ENCODE results near the gene ELP4.
"Not testable (repeated sequence)": the region's sequence is repeated elsewhere in the genome, so short reads cannot be mapped to it uniquely, and the experiment has no call there.

The ELP4 gene

DNA sequence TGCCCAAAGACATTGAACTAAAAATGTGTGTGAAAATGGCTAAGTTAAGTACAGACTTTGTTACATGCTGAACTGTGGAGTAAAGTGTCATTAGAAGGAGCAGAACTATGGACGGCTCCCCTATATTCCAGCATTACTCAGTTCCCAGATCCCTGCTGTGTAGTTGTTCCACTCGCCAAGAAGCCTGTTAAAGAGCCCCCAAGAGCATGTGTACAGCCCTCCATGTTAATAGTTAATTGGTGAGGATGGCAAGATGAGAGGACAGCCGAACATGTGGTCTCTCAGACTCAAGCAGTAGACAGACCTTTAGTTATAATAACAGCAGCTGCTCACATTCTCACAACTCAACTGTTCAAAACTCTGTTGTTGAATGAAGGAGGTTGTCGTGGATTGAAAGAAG lies 127.4 kb downstream of the ELP4 start:
- FAIRE-seq (no peak), DNase-seq (ENCODE audit: extremely low spot score, insufficient read length, low read depth) (no peak)

DNA sequence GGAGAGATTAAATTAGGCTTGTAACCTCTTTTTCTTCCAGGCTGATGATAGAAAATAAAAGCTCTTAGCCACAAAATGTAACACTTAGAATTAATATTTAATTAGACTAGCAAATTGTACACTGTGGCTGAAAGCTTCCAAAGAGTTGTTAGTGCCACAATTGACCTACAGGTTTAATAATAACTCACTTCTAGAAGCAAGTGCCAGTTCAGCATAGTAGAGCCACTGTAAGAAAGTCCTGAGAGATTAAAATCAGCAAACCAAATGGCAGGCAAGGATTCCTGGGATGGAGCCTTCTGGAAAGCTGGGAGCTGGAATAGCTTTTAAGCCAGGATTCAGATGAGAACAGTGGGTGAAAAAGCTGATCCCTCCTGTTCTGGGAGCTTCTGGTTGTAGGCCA lies 131.0 kb downstream of the ELP4 start:
- no peak for DNase-seq (ENCODE audit: extremely low spot score, insufficient read length, low read depth)
- FAIRE-seq = no peak

DNA sequence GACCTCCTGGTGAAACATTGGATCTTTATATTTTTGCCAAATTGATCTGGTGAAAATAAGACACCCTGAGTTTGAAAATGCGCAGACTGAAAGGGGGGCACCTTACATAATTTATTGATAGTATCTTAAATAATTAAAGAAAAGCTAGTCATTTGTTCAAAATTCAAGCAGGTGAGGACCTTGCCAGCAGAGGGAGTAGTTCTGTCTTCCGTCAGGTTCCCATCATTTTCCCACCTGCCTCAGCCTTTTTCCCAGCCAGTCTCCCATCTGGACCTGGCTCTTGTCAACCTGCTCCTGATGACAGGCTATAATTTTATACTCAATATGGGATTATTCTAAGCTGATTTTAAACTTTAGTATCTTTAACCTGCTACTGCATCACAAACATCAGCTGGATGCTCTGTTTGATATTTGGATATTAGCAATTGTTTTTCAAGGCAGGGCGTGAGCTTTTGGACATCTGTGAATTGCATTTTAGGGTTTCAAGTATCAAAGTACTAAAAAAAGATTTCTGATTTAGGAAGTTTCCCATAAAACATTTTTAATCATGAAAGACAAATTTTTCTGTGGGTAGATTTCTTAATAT lies 132.0 kb downstream of the ELP4 start:
- FAIRE-seq = no peak
- DNase-seq (ENCODE audit: extremely low spot score, insufficient read length, low read depth) = no peak

DNA sequence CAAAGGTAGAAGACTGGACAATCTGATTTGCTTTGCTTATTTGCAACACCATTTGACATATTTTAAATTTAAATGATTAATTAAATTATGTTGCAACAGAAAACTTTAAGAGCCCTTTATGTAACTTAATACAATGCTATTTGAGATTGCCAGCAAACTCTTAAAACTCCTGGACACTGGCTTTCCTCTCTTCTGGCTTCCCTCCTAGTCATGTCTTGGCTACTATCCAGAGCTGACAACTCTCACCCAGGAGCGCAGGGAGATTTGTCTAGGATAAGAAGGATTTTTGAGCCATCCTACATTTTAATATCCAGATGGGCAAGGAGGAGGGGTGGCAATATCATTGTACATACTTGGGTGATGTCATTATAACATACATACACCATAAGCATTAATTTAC lies 134.3 kb downstream of the ELP4 start:
- DNase-seq (ENCODE audit: extremely low spot score, insufficient read length, low read depth) = no peak
- no peak for FAIRE-seq

DNA sequence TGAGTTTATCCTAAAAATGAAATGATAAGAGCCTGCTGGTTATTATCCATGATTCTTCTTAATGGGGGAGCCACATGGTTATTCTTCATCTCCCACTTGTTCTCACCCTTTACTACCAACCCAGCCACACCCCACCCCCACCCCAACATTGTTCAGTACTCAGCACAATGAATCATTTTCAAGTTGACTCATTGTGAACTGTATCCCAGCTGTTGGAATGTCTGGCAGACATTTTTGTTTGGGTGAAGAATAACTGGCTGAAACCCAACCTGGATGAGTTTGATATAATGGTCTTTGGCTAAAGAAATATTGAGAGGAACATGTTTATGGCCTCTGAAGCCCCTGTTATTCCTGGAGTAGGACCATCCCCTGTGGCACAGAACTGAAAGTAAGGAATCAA lies 136.2 kb downstream of the ELP4 start:
- DNase-seq (ENCODE audit: extremely low spot score, insufficient read length, low read depth) (no peak), FAIRE-seq (no peak)

DNA sequence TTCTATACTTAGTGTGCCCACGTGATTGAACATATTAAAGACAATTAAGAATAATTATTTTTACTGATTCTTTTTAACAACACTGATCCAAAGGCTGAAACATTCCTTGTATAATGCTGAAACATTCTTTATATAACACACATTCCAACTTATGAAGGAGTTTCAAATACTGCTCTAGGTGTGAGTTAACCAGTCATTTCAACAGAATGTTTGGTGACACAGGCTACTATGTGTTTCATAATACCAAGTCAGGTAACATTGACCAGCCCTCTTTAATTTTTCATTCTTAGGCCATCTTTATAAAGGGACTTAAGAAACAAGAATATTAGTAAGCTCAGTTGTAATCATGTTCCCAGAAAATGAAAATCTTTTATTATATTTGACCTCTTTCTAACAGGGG lies 136.6 kb downstream of the ELP4 start:
- no peak for DNase-seq (ENCODE audit: extremely low spot score, insufficient read length, low read depth)
- FAIRE-seq = no peak

DNA sequence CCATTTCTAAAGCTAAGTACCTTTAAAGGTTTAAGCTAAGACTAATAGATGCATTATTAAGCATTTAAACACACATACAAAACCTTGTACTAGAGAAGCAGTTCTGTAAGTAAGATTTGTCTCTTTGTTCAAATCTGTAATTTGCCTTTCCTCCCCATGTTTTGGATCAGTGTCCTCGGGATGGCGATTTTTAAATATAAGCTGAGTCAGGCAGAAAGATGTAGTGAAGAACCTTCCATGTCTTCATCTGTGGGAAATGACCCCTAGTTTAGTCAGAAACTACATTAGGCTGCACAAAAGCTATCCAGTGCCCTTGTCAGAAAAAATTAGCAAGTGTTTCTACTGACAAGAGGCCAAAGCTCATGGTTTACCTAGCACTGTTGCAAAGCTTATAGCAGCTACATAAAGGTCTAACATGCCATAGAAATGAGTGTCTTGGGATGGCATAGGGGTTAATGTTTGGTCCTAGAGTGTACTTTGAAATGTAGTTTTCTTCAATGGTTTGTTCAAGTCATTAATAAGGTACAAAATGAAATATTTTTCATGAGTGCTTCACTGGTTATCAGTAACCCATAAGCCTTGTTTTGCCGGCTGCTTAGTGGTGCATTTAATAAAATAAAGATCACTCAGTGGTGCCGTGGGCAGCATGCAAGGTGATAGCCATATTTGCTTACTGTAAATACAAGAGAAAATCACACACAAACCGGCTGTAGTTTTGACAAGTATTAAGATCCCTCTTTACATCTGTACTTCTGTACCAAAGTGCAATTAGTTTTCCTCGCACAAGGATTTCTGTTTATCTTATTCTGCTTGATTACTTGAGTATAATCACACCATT lies 139.8 kb downstream of the ELP4 start:
- no peak for DNase-seq (ENCODE audit: extremely low spot score, insufficient read length, low read depth)
- no peak for FAIRE-seq

DNA sequence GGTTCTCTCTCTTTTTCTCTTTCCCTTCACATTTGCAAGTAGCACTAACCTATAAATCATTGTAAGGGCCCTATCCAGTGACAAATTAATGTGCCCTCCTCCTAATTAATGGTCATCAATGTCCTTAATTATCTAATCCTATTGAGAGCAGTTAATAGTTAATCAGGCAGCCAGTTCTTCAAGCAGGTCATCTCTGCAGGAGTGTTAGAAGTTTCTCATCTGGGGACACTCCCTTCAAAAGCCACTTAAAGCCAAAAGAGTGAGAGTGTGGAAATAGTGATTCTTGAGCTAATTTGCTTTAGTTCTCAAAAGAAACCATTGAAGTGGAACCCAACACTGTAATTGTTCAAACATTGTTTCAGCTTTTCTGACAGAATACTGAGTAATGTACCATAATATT lies 141.6 kb downstream of the ELP4 start:
- no peak for DNase-seq (ENCODE audit: extremely low spot score, insufficient read length, low read depth)
- FAIRE-seq = no peak

DNA sequence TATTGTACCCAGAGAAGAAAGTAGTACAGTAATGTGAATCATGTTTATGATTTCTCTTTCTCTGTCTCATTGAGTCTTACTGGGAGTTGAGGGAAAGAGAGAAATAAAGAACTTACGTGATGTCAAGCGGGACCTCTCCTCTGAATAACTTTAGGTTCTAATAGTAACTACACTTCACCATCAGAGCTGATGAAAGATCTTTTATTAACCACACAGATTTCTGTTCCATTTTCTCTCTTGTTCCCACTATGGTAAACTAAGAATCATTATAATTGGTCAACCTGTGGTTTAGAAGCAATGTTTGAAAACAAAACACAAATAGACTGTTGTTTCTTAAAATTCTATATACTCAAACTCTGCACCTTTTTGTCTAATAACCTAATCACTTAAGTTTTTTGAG lies 142.3 kb downstream of the ELP4 start:
- no peak for FAIRE-seq
- no peak for DNase-seq (ENCODE audit: extremely low spot score, insufficient read length, low read depth)

DNA sequence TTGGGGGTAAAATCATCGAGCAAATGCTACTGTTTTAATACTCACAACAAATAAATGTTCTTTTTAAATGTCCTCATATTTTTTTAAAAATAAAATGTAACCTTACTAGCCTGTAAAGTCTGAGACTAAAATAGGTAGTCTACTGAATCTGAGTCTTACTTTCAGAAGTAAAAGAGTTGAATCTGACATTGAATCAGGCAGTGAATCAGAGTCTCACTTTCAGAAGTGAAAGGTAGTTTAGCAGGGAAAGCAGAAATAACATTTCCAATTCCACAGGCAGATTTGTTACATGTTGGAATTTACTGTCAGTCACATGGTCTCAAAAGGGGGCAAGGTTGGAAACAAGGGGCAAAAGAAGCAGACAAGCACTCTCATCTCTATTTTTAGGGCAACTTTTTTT lies 143.0 kb downstream of the ELP4 start:
- DNase-seq (ENCODE audit: extremely low spot score, insufficient read length, low read depth) (no peak), FAIRE-seq (no peak)

DNA sequence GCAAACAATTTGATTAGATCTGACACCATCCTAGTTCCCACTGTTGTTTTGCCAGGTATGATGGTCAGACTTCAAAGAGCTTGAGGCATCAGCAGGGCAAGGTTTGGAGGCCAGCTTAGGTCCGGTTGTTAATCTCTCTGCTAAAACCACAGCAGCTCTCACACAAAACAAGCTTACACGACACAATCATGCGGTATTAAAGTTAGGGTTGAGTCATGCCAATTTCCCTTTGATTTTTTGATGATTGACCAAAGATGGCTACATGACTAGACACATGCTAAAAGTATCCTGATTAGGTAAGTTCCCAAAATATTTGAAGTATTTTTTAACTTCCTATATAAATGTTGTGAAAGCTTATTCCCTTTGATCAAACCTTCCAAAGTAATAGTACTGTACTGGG lies 145.9 kb downstream of the ELP4 start:
- DNase-seq (ENCODE audit: extremely low spot score, insufficient read length, low read depth) = no peak
- FAIRE-seq = no peak

DNA sequence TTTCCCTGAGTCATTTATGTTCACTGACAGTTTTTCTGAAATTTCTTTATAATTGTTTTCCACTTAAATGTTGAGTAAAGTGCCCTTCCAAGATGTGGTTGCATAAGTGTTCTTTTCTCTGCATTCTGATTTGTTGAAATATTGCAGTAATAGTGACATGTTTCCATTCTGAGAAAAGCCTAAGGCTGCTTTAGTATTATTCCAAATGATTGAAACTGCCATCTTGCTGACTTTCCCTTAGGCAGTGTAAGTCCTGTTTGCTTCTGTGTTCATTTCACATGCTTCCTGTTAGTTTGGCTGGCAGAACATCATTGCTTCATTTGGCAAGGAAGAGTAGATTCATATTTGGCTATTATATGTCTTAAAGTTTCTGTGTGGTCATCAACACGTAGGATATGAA lies 146.5 kb downstream of the ELP4 start:
- DNase-seq (ENCODE audit: extremely low spot score, insufficient read length, low read depth) = no peak
- FAIRE-seq = no peak

DNA sequence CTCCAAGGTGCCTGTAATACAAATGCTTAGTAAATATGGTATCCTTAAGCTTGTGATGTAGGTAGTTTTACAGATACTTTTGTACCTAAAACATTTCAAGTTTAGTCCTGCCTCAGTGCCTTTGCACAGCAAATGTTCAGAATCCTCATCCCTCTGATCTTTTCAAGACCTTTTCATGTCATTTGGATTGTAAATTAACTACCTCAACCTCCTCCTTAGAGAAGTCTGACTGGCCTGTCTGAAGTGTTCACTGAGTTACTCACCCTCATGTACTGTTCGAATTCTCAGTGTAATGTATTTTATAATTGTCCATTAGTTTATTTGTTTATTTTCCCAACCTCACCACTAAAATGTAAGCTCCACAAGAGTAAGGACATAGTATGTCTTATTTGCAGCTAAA lies 147.5 kb downstream of the ELP4 start:
- FAIRE-seq (no peak), DNase-seq (ENCODE audit: extremely low spot score, insufficient read length, low read depth) (no peak)

DNA sequence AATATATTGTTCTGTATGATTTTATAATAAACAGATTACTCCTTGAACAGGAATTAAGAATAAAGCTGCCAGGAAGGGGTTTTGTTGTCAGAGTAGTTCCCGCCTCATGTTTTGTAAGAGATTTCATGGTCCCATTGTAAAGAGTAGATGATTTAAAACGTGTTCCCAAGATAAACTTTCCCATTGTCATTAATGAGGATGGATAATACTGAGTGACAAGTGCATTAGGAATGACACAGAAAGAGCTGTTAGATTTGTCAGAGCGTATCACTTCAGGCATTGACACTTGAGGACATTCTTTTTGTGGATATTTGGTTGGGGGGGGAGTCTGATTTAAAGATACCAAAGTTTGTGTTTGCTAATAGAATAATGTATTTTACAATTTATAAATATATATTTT lies 154.6 kb downstream of the ELP4 start:
- no peak for FAIRE-seq

DNA sequence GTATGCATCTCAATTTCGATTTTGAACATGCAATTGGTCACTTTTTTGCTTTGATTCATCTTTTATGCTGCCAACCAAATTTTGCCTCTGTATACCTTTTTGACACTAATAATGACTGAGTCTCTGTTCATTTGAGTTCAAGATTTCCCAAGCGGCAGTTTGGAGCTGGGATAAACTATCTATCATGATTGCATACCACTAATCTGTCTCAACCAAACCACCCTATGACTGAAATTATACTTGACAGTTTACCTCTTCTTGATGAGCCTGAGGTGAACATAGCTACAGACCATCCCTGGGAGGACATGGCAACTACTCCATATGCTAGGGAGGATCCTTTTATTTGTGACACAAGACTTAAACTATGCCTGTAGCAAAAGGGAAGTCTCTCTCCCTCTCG lies 155.4 kb downstream of the ELP4 start:
- DNase-seq (ENCODE audit: extremely low spot score, insufficient read length, low read depth) (no peak), FAIRE-seq (no peak)

More for the DNA sequence above, 154.6 kb downstream of the ELP4 start:
- no peak for DNase-seq (ENCODE audit: extremely low spot score, insufficient read length, low read depth)

DNA sequence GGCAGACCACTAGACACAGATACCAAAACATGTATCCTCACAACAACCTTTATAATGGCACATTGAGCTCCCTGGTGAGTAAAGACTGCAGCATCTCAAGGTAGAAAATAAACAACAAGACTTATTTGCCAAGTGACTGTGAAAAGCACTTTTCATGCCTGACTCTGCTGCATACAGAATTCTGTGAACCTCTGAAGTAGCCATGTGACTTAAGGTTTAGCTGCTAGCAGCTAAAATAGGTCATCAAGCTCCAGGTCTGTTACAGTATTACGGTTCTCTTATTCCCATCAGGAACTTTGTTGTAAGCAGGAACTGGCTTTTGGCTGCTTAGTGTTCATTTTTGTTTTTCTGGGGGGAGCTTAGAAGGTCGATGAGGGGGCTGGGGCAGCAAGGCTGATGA lies 162.1 kb downstream of the ELP4 start:
- DNase-seq (ENCODE audit: extremely low spot score, insufficient read length, low read depth) (no peak), FAIRE-seq (no peak)

DNA sequence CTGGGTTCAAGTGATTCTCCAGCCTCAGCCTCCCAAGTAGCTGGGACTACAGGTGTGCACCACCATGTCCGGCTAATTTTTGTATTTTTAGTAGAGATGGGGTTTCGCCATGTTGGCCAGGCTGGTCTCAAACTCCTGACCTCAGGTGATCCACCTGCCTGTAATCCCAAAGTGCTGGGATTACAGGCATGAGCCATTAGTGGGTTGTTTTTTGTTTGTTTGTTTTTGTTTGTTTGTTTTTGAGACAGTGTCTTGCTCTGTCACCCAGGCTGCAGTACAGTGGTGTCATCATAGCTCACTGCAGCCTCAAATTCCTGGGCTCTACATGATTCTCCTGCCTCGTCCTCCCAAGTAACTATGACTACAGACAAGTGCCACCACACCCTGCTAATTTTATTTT lies 163.5 kb downstream of the ELP4 start:
- DNase-seq (ENCODE audit: extremely low spot score, insufficient read length, low read depth); FAIRE-seq: not testable (repeated sequence)

DNA sequence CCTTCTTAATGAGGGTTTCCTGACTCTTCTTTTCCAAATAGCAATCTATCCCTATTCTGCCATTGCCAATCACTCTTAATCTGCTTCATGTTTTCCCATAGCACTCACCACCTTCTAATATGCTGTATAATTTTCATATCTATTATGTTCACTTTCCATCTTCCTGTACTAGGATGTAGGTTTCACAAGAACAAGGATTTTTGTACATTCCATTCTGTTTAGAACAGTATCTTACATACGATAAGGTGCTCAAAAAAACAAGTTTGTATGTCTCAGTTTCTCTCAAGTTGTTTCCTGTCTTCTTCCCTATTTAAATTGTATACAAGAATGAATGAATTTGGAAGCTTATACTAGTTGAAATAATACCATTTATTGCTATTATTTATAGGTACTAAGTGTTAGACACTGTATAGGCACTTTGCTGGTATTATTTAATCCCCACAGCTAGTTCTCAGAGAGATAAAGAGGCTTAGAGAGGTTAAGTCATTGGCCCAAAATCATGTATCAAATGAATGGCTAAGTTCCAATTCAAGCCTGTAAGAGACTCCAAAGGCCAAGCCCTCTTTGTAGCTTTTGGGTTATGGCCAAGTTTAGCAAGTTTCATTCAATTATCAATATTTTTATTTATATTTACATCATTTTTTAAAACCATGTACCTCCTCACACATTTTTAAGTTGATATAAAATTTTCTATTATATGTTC lies 166.9 kb downstream of the ELP4 start:
- FAIRE-seq = no peak

DNA sequence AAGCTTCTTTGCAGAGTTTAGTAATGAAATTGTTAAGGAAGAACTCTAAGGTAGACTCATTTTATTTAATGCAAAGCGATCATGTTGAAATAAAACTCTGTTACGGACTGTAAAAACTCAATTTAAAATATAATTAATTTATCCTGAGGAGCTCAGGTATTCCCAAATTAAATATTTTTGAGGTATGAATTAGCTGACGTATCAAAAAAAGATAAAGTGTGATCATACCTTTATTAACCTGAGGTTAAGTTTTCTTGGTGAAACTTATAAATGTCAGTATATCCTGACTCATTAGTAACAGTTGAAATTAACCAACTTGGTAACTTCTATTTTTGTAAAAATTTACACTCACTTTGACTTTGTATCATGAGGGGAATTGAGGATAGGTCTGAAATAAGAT lies 171.2 kb downstream of the ELP4 start:
- FAIRE-seq (no peak), DNase-seq (ENCODE audit: extremely low spot score, insufficient read length, low read depth) (no peak)

More for the DNA sequence above, 166.9 kb downstream of the ELP4 start:
- DNase-seq (ENCODE audit: extremely low spot score, insufficient read length, low read depth) = no peak

DNA sequence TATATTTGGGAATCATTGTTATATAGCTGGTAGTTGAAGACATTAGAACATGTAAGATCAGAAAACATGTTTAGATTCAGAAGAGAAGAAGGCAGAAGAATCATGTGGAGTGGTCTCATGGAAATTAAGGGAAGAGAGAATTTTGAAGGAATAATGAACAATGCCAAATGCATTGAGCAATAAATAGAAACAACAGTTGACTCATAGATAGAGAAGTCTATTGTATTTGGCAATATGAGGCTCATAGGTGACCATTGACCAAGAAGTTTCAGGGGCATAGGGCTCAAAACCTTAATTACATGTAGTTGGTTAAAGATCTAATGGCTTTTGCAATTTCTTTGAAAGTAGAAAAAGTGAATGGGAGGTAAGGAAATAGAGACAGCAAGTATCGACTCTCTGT lies 177.7 kb downstream of the ELP4 start:
- FAIRE-seq = no peak
- DNase-seq (ENCODE audit: extremely low spot score, insufficient read length, low read depth) = no peak

DNA sequence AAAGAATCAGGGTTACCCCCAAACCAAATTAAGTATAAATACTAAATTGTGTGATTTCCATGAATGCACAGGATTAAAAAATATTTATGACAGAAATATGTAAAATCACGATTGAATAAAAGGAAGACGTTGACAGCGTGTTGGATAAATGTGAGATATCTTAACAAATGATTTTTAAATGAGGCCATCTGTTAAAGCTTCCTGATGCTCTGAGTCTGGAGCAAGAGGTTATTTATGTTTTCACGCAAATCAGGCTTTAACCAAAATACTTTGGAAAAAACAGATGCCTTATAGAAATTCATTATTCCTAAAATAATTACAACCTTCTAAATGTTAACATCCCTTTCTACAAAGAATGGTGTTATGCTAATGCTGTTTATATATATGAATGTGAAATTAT lies 178.3 kb downstream of the ELP4 start:
- DNase-seq (ENCODE audit: extremely low spot score, insufficient read length, low read depth) (no peak), FAIRE-seq (no peak)

All from GM18507 (cell line).